22Rv1 (cell line): Measurements from ENCODE around the gene PDE6A.

Experiments
- H3K27ac ChIP-seq: fragments of 450-650 bp; 2 replicates; pipeline ENCODE4 v1.5.1; 2017
- CTCF ChIP-seq: fragments of 450-650 bp; IDR thresholded peaks from 2 replicates; pipeline ENCODE4 v1.5.1; 2017; ENCODE audit warnings: mild to moderate bottlenecking
- ZFX ChIP-seq: fragments of 450-650 bp; IDR thresholded peaks from 2 replicates; pipeline ENCODE4 v1.6.1; 2017; ENCODE audit warnings: antibody characterized with exemption, borderline replicate concordance

The PDE6A gene

GRCh38 chr5:149911031-149911430 lies 33.6 kb downstream of the PDE6A start:
- H3K27ac ChIP-seq, result no peak overlapping the region
- TF ChIP-seq CTCF, result no peak
- no peak for TF ChIP-seq ZFX

- H3K27ac ChIP-seq, result no peak overlapping the region
- no peak for TF ChIP-seq CTCF
- no peak for TF ChIP-seq ZFX
Observed at GRCh38 chr5:149907828-149908227, 36.8 kb downstream of the PDE6A start.

GRCh38 chr5:149904977-149905376 lies 39.6 kb downstream of the PDE6A start:
- no peak for TF ChIP-seq ZFX
- no peak for TF ChIP-seq CTCF
- H3K27ac ChIP-seq, result no peak overlapping the region

GRCh38 chr5:149904293-149904886 lies 40.2 kb downstream of the PDE6A start:
- H3K27ac ChIP-seq, result no peak overlapping the region
- TF ChIP-seq ZFX (no peak), CTCF (no peak)

- H3K27ac ChIP-seq, result no peak overlapping the region
- no peak for TF ChIP-seq ZFX
- TF ChIP-seq CTCF, result no peak
Observed at GRCh38 chr5:149903404-149903803, 41.2 kb downstream of the PDE6A start.

GRCh38 chr5:149902177-149902576 lies 42.4 kb downstream of the PDE6A start:
- no peak overlapping the region for H3K27ac ChIP-seq
- TF ChIP-seq ZFX (no peak), CTCF (0 out of 2 replicates have a peak, but pooled peaks have one; percentile 10)

- no peak overlapping the region for H3K27ac ChIP-seq
- no peak for TF ChIP-seq ZFX
- TF ChIP-seq CTCF, result no peak
Observed at GRCh38 chr5:149901511-149901910, 43.1 kb downstream of the PDE6A start.
